ENCODE measurements around the gene APBA1.

Gene APBA1

GRCh38 chr9:69461103-69461887 is 210.9 kb downstream of the APBA1 start:
- no peak for DNase-seq (ENCODE audit: low read depth)
- no peak for TF ChIP-seq CTCF (IDR thresholded peaks at IDR 0.05; ENCODE audit: low read depth, low read length)
- TF ChIP-seq POLR2A (IDR thresholded peaks at IDR 0.05; ENCODE audit: extremely low read depth, insufficient read length): no peak
- TF ChIP-seq MAX (IDR thresholded peaks at IDR 0.05; ENCODE audit: low read depth, low read length): no peak
- TF ChIP-seq MYC (IDR thresholded peaks at IDR 0.05; ENCODE audit: low read depth, low read length): no peak
- no peak overlapping the region for H3K4me3 ChIP-seq (ENCODE audit: low read depth, low read length)

GRCh38 chr9:69460012-69460411 is 212.2 kb downstream of the APBA1 start:
- no peak overlapping the region for H3K4me3 ChIP-seq (ENCODE audit: low read depth, low read length)
- TF ChIP-seq POLR2A (IDR thresholded peaks at IDR 0.05; ENCODE audit: extremely low read depth, insufficient read length): no peak
- TF ChIP-seq CTCF (IDR thresholded peaks at IDR 0.05; ENCODE audit: low read depth, low read length): no peak
- TF ChIP-seq MAX (IDR thresholded peaks at IDR 0.05; ENCODE audit: low read depth, low read length): no peak
- TF ChIP-seq MYC (IDR thresholded peaks at IDR 0.05; ENCODE audit: low read depth, low read length): no peak
- DNase-seq (ENCODE audit: low read depth): no peak

GRCh38 chr9:69458176-69458575 is 214.0 kb downstream of the APBA1 start:
- no peak for DNase-seq (ENCODE audit: low read depth)
- H3K4me3 ChIP-seq (ENCODE audit: low read depth, low read length): no peak overlapping the region
- TF ChIP-seq MYC (IDR thresholded peaks at IDR 0.05; ENCODE audit: low read depth, low read length) (no peak), CTCF (IDR thresholded peaks at IDR 0.05; ENCODE audit: low read depth, low read length) (no peak), MAX (IDR thresholded peaks at IDR 0.05; ENCODE audit: low read depth, low read length) (no peak), POLR2A (IDR thresholded peaks at IDR 0.05; ENCODE audit: extremely low read depth, insufficient read length) (no peak)

- TF ChIP-seq CTCF (IDR thresholded peaks at IDR 0.05; ENCODE audit: low read depth, low read length): no peak
- no peak for TF ChIP-seq POLR2A (IDR thresholded peaks at IDR 0.05; ENCODE audit: extremely low read depth, insufficient read length)
- TF ChIP-seq MYC (IDR thresholded peaks at IDR 0.05; ENCODE audit: low read depth, low read length): no peak
- no peak for TF ChIP-seq MAX (IDR thresholded peaks at IDR 0.05; ENCODE audit: low read depth, low read length)
- DNase-seq (ENCODE audit: low read depth): no peak
- no peak overlapping the region for H3K4me3 ChIP-seq (ENCODE audit: low read depth, low read length)
Observed at GRCh38 chr9:69456201-69456600, 216.0 kb downstream of the APBA1 start.

- TF ChIP-seq POLR2A (IDR thresholded peaks at IDR 0.05; ENCODE audit: extremely low read depth, insufficient read length) (no peak), CTCF (IDR thresholded peaks at IDR 0.05; ENCODE audit: low read depth, low read length) (no peak), MAX (IDR thresholded peaks at IDR 0.05; ENCODE audit: low read depth, low read length) (no peak), MYC (IDR thresholded peaks at IDR 0.05; ENCODE audit: low read depth, low read length) (no peak)
- no peak for DNase-seq (ENCODE audit: low read depth)
- no peak overlapping the region for H3K4me3 ChIP-seq (ENCODE audit: low read depth, low read length)
Observed at GRCh38 chr9:69455311-69455710, 216.9 kb downstream of the APBA1 start.

Measured in NB4 (cell line).